ENCODE measurements around the gene GNG12. TPM values are rescaled to one million over a fixed set of nuclear protein-coding genes. Genes with fewer than 3 reads are reported as not detected.

The GNG12 gene
- total and polyA plus RNA-seq, 9 of the 15 experiments (the other 6 are each of a cell fraction or from before 2014, with no cell fraction given): 2.6 to 6.0 (median 4.1) TPM

DNA sequence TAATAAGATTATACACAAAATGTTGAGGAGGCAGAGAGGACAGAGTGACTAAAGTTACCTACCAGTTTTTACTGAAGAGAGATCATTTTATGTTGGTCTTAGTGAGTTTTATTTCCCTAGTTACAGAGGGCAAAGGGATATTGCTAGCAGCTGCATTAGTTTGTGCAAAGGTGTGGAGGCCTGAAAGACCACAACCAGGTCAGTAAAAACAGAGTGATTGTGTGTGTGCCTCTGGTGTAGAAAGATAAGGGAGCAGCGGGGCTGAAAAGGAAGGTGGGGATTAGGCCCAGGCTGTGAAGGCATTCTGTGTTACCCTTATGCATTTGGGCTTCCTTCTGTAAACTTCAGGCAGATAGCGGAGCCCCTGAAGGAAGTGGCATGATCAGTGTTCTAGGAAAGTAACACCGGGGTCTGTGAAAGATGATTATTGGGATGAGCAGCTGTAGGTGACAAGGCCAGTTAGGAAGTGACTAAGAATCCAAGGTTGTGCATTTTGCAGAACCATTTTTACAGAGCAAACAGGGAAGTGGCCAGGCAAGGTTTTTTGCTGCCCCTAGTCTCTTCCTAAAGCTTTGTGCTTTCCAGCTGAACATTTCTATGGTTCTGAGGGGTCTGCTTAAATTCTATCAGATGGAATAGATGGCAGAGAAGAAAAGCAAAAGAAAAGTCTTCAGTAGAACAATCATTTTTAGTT lies 144.6 kb downstream of the GNG12 start (continued):
- TF ChIP-seq ZNF707 (CRISPR knock-in tag; conservative IDR thresholded peaks at IDR 0.05) (no peak), ZNF133 (CRISPR knock-in tag; IDR thresholded peaks at IDR 0.05) (no peak), CBX2 (IDR thresholded peaks at IDR 0.05; ENCODE audit: insufficient read depth, low read length, poor library complexity, severe bottlenecking) (no peak), PCBP2 (IDR thresholded peaks at IDR 0.05; ENCODE audit: low read depth, low read length, poor library complexity, severe bottlenecking) (no peak), HNRNPLL (IDR thresholded peaks at IDR 0.05; ENCODE audit: low read depth, low read length, poor library complexity, severe bottlenecking) (no peak), FOSL1 (tag; conservative IDR thresholded peaks at IDR 0.05) (peak; percentile 55; the same call in 1 of the 2 replicates), MEF2A (IDR thresholded peaks at IDR 0.05; ENCODE audit: control insufficient read depth, low read depth, low read length) (peak; percentile 73), NCOA6 (IDR thresholded peaks at IDR 0.05) (0 out of 2 replicates have a peak, but pooled peaks have one; percentile 16), PHF8 (IDR thresholded peaks at IDR 0.05; ENCODE audit: borderline replicate concordance, low read length) (no peak), NFIC (IDR thresholded peaks at IDR 0.05) (peak; percentile 85)
- TF ChIP-seq, protein P1, sequence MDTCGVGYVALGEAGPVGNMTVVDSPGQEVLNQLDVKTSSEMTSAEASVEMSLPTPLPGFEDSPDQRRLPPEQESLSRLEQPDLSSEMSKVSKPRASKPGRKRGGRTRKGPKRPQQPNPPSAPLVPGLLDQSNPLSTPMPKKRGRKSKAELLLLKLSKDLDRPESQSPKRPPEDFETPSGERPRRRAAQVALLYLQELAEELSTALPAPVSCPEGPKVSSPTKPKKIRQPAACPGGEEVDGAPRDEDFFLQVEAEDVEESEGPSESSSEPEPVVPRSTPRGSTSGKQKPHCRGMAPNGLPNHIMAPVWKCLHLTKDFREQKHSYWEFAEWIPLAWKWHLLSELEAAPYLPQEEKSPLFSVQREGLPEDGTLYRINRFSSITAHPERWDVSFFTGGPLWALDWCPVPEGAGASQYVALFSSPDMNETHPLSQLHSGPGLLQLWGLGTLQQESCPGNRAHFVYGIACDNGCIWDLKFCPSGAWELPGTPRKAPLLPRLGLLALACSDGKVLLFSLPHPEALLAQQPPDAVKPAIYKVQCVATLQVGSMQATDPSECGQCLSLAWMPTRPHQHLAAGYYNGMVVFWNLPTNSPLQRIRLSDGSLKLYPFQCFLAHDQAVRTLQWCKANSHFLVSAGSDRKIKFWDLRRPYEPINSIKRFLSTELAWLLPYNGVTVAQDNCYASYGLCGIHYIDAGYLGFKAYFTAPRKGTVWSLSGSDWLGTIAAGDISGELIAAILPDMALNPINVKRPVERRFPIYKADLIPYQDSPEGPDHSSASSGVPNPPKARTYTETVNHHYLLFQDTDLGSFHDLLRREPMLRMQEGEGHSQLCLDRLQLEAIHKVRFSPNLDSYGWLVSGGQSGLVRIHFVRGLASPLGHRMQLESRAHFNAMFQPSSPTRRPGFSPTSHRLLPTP (IDR thresholded peaks at IDR 0.05; ENCODE audit: borderline replicate concordance, extremely low read depth, insufficient read length): no peak
- TF ChIP-seq, protein P2, sequence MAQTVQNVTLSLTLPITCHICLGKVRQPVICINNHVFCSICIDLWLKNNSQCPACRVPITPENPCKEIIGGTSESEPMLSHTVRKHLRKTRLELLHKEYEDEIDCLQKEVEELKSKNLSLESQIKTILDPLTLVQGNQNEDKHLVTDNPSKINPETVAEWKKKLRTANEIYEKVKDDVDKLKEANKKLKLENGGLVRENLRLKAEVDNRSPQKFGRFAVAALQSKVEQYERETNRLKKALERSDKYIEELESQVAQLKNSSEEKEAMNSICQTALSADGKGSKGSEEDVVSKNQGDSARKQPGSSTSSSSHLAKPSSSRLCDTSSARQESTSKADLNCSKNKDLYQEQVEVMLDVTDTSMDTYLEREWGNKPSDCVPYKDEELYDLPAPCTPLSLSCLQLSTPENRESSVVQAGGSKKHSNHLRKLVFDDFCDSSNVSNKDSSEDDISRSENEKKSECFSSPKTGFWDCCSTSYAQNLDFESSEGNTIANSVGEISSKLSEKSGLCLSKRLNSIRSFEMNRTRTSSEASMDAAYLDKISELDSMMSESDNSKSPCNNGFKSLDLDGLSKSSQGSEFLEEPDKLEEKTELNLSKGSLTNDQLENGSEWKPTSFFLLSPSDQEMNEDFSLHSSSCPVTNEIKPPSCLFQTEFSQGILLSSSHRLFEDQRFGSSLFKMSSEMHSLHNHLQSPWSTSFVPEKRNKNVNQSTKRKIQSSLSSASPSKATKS (CRISPR knock-in tag; IDR thresholded peaks at IDR 0.05): no peak
- TF ChIP-seq, protein P3, sequence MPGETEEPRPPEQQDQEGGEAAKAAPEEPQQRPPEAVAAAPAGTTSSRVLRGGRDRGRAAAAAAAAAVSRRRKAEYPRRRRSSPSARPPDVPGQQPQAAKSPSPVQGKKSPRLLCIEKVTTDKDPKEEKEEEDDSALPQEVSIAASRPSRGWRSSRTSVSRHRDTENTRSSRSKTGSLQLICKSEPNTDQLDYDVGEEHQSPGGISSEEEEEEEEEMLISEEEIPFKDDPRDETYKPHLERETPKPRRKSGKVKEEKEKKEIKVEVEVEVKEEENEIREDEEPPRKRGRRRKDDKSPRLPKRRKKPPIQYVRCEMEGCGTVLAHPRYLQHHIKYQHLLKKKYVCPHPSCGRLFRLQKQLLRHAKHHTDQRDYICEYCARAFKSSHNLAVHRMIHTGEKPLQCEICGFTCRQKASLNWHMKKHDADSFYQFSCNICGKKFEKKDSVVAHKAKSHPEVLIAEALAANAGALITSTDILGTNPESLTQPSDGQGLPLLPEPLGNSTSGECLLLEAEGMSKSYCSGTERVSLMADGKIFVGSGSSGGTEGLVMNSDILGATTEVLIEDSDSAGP (CRISPR knock-in tag; IDR thresholded peaks at IDR 0.05): no peak
- TF ChIP-seq, protein P4, sequence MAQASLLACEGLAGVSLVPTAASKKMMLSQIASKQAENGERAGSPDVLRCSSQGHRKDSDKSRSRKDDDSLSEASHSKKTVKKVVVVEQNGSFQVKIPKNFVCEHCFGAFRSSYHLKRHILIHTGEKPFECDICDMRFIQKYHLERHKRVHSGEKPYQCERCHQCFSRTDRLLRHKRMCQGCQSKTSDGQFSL (CRISPR knock-in tag; IDR thresholded peaks at IDR 0.05): no peak
- TF ChIP-seq, protein P4 (tag; IDR thresholded peaks at IDR 0.05): no peak
- TF ChIP-seq, protein P5, sequence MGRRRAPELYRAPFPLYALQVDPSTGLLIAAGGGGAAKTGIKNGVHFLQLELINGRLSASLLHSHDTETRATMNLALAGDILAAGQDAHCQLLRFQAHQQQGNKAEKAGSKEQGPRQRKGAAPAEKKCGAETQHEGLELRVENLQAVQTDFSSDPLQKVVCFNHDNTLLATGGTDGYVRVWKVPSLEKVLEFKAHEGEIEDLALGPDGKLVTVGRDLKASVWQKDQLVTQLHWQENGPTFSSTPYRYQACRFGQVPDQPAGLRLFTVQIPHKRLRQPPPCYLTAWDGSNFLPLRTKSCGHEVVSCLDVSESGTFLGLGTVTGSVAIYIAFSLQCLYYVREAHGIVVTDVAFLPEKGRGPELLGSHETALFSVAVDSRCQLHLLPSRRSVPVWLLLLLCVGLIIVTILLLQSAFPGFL (CRISPR knock-in tag; IDR thresholded peaks at IDR 0.05): no peak

Data from K562 (cell line).